ENCODE data around the gene STK32A. TPM values are rescaled to one million over a fixed set of nuclear protein-coding genes. Genes with fewer than 3 reads are reported as not detected.

STK32A gene
- total RNA-seq, 2 donors from 2014 or later: 9.8 to 21.8 TPM

GRCh38 chr5:147204576-147204975 is 30.2 kb upstream of the STK32A start:
- peaks cover 4% of the 10 kb centered on the region for H3K9me3 Mint-ChIP-seq
- Histone ChIP-seq H3K9ac (ENCODE audit: extremely low read depth, low read length, poor library complexity, severe bottlenecking) (no peak overlapping the region), H3K27me3 (ENCODE audit: control insufficient read depth, insufficient read depth, low read length, poor library complexity, severe bottlenecking) (no peaks in the 10 kb centered on the region), H3K27ac (ENCODE audit: low read depth, low read length) (no peak overlapping the region), H3K4me3 (ENCODE audit: low read length) (no peak overlapping the region), H3K9me3 (ENCODE audit: control insufficient read depth, low read length) (no peaks in the 10 kb centered on the region), H3K4me1 (ENCODE audit: control insufficient read depth, insufficient read depth, low read length) (no peaks in the 10 kb centered on the region), H3K36me3 (ENCODE audit: control insufficient read depth, insufficient read depth, low read length) (no peaks in the 10 kb centered on the region)
- TF ChIP-seq CTCF (conservative IDR thresholded peaks at IDR 0.05): no peak
- no peaks in the 10 kb centered on the region for H3K4me1 Mint-ChIP-seq
- H3K36me3 Mint-ChIP-seq (ENCODE audit: low read depth): no peaks in the 10 kb centered on the region
- WGBS, 2 experiments (ENCODE audit: insufficient coverage in 1 of 2, insufficient read length in 1 of 2): 88 to 93% methylated on average over 2 of the region's 2 CpGs
- DNase-seq: no peak
- H3K4me3 Mint-ChIP-seq: no peak overlapping the region
- no peak overlapping the region for H3K27ac Mint-ChIP-seq
- H3K27me3 Mint-ChIP-seq (ENCODE audit: insufficient read depth): no peaks in the 10 kb centered on the region

GRCh38 chr5:147208134-147208533 is 26.7 kb upstream of the STK32A start:
- Mint-ChIP-seq H3K36me3 (ENCODE audit: low read depth) (no peaks in the 10 kb centered on the region), H3K4me3 (no peak overlapping the region)
- H3K4me3 ChIP-seq (ENCODE audit: low read length): no peak overlapping the region

GRCh38 chr5:147216552-147217154 is 18.2 kb upstream of the STK32A start:
- peak; percentile 82 for DNase-seq
- Mint-ChIP-seq H3K4me1 (peaks cover 14% of the 10 kb centered on the region), H3K27me3 (ENCODE audit: insufficient read depth) (no peaks in the 10 kb centered on the region), H3K36me3 (ENCODE audit: low read depth) (no peaks in the 10 kb centered on the region), H3K27ac (peak overlapping the region; percentile 91), H3K9me3 (no peaks in the 10 kb centered on the region), H3K4me3 (peak overlapping the region; percentile 10)
- no peak overlapping the region for H3K27ac ChIP-seq (ENCODE audit: low read depth, low read length)
- H3K9ac ChIP-seq (ENCODE audit: extremely low read depth, low read length, poor library complexity, severe bottlenecking): no peak overlapping the region
- peaks cover 5% of the 10 kb centered on the region for H3K4me1 ChIP-seq (ENCODE audit: control insufficient read depth, insufficient read depth, low read length)
- H3K27me3 ChIP-seq (ENCODE audit: control insufficient read depth, insufficient read depth, low read length, poor library complexity, severe bottlenecking): no peaks in the 10 kb centered on the region
- H3K4me3 ChIP-seq (ENCODE audit: low read length): peak overlapping the region; percentile 35
- H3K36me3 ChIP-seq (ENCODE audit: control insufficient read depth, insufficient read depth, low read length): no peaks in the 10 kb centered on the region
- H3K9me3 ChIP-seq (ENCODE audit: control insufficient read depth, low read length): no peaks in the 10 kb centered on the region
- no peak for TF ChIP-seq CTCF (conservative IDR thresholded peaks at IDR 0.05)
- WGBS, 2 experiments (ENCODE audit: insufficient coverage in 1 of 2, insufficient read length in 1 of 2): 54 to 59% methylated on average over 7 to 9 of the region's 9 CpGs

More at GRCh38 chr5:147208134-147208533, 26.7 kb upstream of the STK32A start:
- Histone ChIP-seq H3K4me1 (ENCODE audit: control insufficient read depth, insufficient read depth, low read length) (no peaks in the 10 kb centered on the region), H3K9ac (ENCODE audit: extremely low read depth, low read length, poor library complexity, severe bottlenecking) (no peak overlapping the region), H3K27me3 (ENCODE audit: control insufficient read depth, insufficient read depth, low read length, poor library complexity, severe bottlenecking) (no peaks in the 10 kb centered on the region), H3K27ac (ENCODE audit: low read depth, low read length) (no peak overlapping the region), H3K9me3 (ENCODE audit: control insufficient read depth, low read length) (no peaks in the 10 kb centered on the region), H3K36me3 (ENCODE audit: control insufficient read depth, insufficient read depth, low read length) (no peaks in the 10 kb centered on the region)
- WGBS, 2 experiments (ENCODE audit: insufficient coverage in 1 of 2, insufficient read length in 1 of 2): 92 to 100% methylated on average over 1 of the region's 1 CpG
- TF ChIP-seq CTCF (conservative IDR thresholded peaks at IDR 0.05): no peak
- Mint-ChIP-seq H3K27me3 (ENCODE audit: insufficient read depth) (no peaks in the 10 kb centered on the region), H3K27ac (no peak overlapping the region), H3K4me1 (no peaks in the 10 kb centered on the region), H3K9me3 (peaks cover 4% of the 10 kb centered on the region)
- no peak for DNase-seq

All from endodermal cell (in vitro differentiated cells).